K562 (cell line): ENCODE data around the gene RGS9. TPM values are rescaled to one million over a fixed set of nuclear protein-coding genes. Genes with fewer than 3 reads are reported as not detected.

ENCODE experiments used
- E2F3 ChIP-seq: fragments of 250-450 bp; sonication (Bioruptor Pico); IDR thresholded peaks from 2 replicates; pipeline ENCODE4 v1.4.0; 2020; ENCODE audit warnings: mild to moderate bottlenecking
- SIN3B ChIP-seq: fragments of 450-650 bp; IDR thresholded peaks from 2 replicates; pipeline ENCODE4 v1.6.1; 2017; ENCODE audit warnings: low read depth, mild to moderate bottlenecking, moderate library complexity
- SNIP1 ChIP-seq: fragments of 450-650 bp; IDR thresholded peaks from 2 replicates; pipeline ENCODE4 v1.7.1; 2017; ENCODE audit warnings: low read depth, mild to moderate bottlenecking
- TRIM24 ChIP-seq, 2 experiments: fragments of 450-650 bp; IDR thresholded peaks; 2 replicates each; pipeline ENCODE4 v1.6.1; 2016
- ZNF124 ChIP-seq: sonication (generic); formaldehyde crosslinking; IDR thresholded peaks from 2 replicates; pipeline ENCODE4 v1.8.1; 2022; ENCODE audit warnings: missing genetic modification reagents
- polyA plus RNA-seq, 8 experiments: library from polyadenylated mRNA; depleted of rRNA in 4 of 8; stranded (reverse) in 5 of 8; unstranded in 3 of 8; fragments of >200 nt; fragmentation: Nextera tagmentation in 2 of 8; fragmentation: Illumina TruSeq in 1 of 8; extraction: Ambion mirVana in 2 of 8; extraction: Trizol in 1 of 8; gene quantifications; 2 replicates each; pipeline versions ENCODE4 v1.2.1 to v1.2.3, GENCODE V29; 2011 to 2014; ENCODE audit warnings: inconsistent platforms in 1 of 8, missing spikeins in 1 of 8
- total RNA-seq, 7 experiments: library from RNA; depleted of rRNA in 6 of 7; stranded (reverse); fragments of >200 nt in 6 of 7; fragmentation: Illumina TruSeq in 2 of 7; extraction: Trizol in 2 of 7; gene quantifications; 2 replicates each; pipeline versions ENCODE4 v1.2.1 to v1.2.3, GENCODE V29; 2011 to 2021; ENCODE audit warnings: low replicate concordance in 1 of 7
- TF ChIP-seq, protein P1 (sequence below): fragments of 450-650 bp; IDR thresholded peaks from 2 replicates; pipeline ENCODE4 v1.6.1; 2016; ENCODE audit warnings: low read depth
- TF ChIP-seq, protein P2 (sequence below): IDR thresholded peaks from 2 replicates; pipeline ENCODE4 v1.6.1; 2014; ENCODE audit warnings: antibody characterized with exemption

Gene RGS9
- total and polyA plus RNA-seq, 9 of the 15 experiments (the other 6 are each of a cell fraction or from before 2014, with no cell fraction given), result 0.18 to 1.4 (median 0.55) TPM

GRCh38 chr17:65103431-65103830 lies 33.7 kb upstream of the RGS9 start (continued):
- TF ChIP-seq, protein P1, sequence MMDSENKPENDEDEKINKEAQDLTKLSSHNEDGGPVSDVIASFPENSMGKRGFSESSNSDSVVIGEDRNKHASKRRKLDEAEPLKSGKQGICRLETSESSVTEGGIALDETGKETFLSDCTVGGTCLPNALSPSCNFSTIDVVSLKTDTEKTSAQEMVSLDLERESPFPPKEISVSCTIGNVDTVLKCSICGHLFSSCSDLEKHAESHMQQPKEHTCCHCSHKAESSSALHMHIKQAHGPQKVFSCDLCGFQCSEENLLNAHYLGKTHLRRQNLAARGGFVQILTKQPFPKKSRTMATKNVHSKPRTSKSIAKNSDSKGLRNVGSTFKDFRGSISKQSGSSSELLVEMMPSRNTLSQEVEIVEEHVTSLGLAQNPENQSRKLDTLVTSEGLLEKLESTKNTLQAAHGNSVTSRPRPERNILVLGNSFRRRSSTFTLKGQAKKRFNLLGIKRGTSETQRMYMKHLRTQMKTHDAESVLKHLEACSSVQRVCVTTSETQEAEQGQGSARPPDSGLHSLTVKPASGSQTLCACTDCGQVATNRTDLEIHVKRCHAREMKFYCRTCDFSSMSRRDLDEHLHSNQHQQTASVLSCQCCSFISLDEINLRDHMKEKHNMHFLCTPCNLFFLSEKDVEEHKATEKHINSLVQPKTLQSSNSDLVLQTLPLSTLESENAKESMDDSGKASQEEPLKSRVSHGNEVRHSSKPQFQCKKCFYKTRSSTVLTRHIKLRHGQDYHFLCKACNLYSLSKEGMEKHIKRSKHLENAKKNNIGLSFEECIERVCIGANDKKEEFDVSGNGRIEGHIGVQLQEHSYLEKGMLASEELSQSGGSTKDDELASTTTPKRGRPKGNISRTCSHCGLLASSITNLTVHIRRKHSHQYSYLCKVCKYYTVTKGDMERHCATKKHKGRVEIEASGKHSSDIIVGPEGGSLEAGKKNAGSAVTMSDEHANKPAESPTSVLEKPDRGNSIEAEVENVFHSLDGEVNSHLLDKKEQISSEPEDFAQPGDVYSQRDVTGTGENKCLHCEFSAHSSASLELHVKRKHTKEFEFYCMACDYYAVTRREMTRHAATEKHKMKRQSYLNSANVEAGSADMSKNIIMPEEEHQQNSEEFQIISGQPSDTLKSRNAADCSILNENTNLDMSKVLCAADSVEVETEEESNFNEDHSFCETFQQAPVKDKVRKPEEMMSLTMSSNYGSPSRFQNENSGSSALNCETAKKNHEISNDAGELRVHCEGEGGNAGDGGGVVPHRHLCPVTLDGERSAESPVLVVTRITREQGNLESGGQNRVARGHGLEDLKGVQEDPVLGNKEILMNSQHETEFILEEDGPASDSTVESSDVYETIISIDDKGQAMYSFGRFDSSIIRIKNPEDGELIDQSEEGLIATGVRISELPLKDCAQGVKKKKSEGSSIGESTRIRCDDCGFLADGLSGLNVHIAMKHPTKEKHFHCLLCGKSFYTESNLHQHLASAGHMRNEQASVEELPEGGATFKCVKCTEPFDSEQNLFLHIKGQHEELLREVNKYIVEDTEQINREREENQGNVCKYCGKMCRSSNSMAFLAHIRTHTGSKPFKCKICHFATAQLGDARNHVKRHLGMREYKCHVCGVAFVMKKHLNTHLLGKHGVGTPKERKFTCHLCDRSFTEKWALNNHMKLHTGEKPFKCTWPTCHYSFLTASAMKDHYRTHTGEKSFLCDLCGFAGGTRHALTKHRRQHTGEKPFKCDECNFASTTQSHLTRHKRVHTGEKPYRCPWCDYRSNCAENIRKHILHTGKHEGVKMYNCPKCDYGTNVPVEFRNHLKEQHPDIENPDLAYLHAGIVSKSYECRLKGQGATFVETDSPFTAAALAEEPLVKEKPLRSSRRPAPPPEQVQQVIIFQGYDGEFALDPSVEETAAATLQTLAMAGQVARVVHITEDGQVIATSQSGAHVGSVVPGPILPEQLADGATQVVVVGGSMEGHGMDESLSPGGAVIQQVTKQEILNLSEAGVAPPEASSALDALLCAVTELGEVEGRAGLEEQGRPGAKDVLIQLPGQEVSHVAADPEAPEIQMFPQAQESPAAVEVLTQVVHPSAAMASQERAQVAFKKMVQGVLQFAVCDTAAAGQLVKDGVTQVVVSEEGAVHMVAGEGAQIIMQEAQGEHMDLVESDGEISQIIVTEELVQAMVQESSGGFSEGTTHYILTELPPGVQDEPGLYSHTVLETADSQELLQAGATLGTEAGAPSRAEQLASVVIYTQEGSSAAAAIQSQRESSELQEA, result no peak
- TF ChIP-seq SNIP1 (no peak), TRIM24 (IDR thresholded peaks at IDR 0.05) (no peak), ZNF124 (CRISPR knock-in tag) (no peak), SIN3B (no peak), E2F3 (CRISPR knock-in tag) (no peak)
- TF ChIP-seq, protein P2, sequence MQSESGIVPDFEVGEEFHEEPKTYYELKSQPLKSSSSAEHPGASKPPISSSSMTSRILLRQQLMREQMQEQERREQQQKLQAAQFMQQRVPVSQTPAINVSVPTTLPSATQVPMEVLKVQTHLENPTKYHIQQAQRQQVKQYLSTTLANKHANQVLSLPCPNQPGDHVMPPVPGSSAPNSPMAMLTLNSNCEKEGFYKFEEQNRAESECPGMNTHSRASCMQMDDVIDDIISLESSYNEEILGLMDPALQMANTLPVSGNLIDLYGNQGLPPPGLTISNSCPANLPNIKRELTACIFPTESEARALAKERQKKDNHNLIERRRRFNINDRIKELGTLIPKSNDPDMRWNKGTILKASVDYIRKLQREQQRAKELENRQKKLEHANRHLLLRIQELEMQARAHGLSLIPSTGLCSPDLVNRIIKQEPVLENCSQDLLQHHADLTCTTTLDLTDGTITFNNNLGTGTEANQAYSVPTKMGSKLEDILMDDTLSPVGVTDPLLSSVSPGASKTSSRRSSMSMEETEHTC, result no peak
